Fibroblast of lung (primary cell): Measurements from ENCODE around the gene KHK. TPM values are rescaled to one million over a fixed set of nuclear protein-coding genes. Genes with fewer than 3 reads are reported as not detected.

Experiments
- DNase-seq, 2 donors: peaks; one replicate each; pipeline versions ENCODE4 v3.0.0 to v3.0.0-alpha.2; 2010; ENCODE audit warnings: low read depth in 2 of 2
- H2AFZ ChIP-seq: 2 replicates; pipeline ENCODE4 v1.5.1; 2012; ENCODE audit warnings: low read length, control low read depth, inconsistent platforms
- H3K27ac ChIP-seq: 2 replicates; pipeline ENCODE4 v1.5.1; 2011; ENCODE audit warnings: low read length, control low read depth; ENCODE audit not compliant: insufficient read depth
- H3K27me3 ChIP-seq: 2 replicates; pipeline ENCODE4 v1.5.1; 2011; ENCODE audit warnings: mild to moderate bottlenecking, low read length; ENCODE audit not compliant: control insufficient read depth, insufficient read depth
- H3K36me3 ChIP-seq: 2 replicates; pipeline ENCODE4 v1.5.1; 2011; ENCODE audit warnings: low read length; ENCODE audit not compliant: control insufficient read depth, insufficient read depth
- H3K4me1 ChIP-seq: 2 replicates; pipeline ENCODE4 v1.5.1; 2011; ENCODE audit warnings: low read length; ENCODE audit not compliant: control insufficient read depth, insufficient read depth; ENCODE audit errors: extremely low read depth
- H3K4me2 ChIP-seq: 2 replicates; pipeline ENCODE4 v1.5.1; 2011; ENCODE audit warnings: low read length, control low read depth; ENCODE audit not compliant: insufficient read depth; ENCODE audit errors: extremely low read depth
- H3K4me3 ChIP-seq, 4 experiments: fragments of 200-600 bp in 1 of 4; sonication (generic) in 1 of 4; replicated peaks in 1 of 4; 2 replicates each; pipeline ENCODE4 v1.5.1; 2011 to 2016; ENCODE audit warnings: low read length in 4 of 4, low read depth in 3 of 4, mild to moderate bottlenecking in 3 of 4, control low read depth in 2 of 4, inconsistent platforms in 1 of 4, mixed read lengths in 1 of 4; ENCODE audit not compliant: insufficient read depth in 1 of 4; ENCODE audit errors: control extremely low read depth in 1 of 4
- H3K79me2 ChIP-seq: 2 replicates; pipeline ENCODE4 v1.5.1; 2012; ENCODE audit warnings: mild to moderate bottlenecking, low read length, inconsistent platforms; ENCODE audit not compliant: control insufficient read depth, insufficient read depth
- H3K9ac ChIP-seq: 2 replicates; pipeline ENCODE4 v1.5.1; 2011; ENCODE audit warnings: mild to moderate bottlenecking, low read length, control low read depth; ENCODE audit not compliant: insufficient read depth
- H3K9me3 ChIP-seq: 2 replicates; pipeline ENCODE4 v1.5.1; 2012; ENCODE audit warnings: low read depth, low read length; ENCODE audit not compliant: control insufficient read depth, insufficient read depth
- H4K20me1 ChIP-seq: 2 replicates; pipeline ENCODE4 v1.5.1; 2011; ENCODE audit warnings: low read length; ENCODE audit not compliant: control insufficient read depth, insufficient read depth; ENCODE audit errors: extremely low read depth
- CTCF ChIP-seq, 2 donors: IDR thresholded peaks in 1 of 2; conservative IDR thresholded peaks in 1 of 2; 1 replicate in 1 of 2; 2 replicates in 1 of 2; pipeline ENCODE4 v1.5.1; 2011 to 2012; ENCODE audit warnings: low read length in 2 of 2, control low read depth in 1 of 2, inconsistent platforms in 1 of 2, low read depth in 1 of 2, mild to moderate bottlenecking in 1 of 2
- EZH2 ChIP-seq: IDR thresholded peaks from 2 replicates; pipeline ENCODE4 v1.5.1; 2012; ENCODE audit warnings: low read length, control low read depth, mild to moderate bottlenecking; ENCODE audit errors: missing control alignments
- polyA plus RNA-seq, 2 donors: library from polyadenylated mRNA; depleted of rRNA in 1 of 2; stranded (reverse) in 1 of 2; unstranded in 1 of 2; fragments of >200 nt; gene quantifications; 2 replicates each; pipeline ENCODE4 v1.2.1, GENCODE V29; 2011 to 2012; ENCODE audit warnings: missing spikeins in 1 of 2
- total RNA-seq: library from RNA; depleted of rRNA; stranded (reverse); fragments of >200 nt; gene quantifications from 2 replicates; pipeline ENCODE4 v1.2.1, GENCODE V29; 2014

The KHK gene
- total and polyA plus RNA-seq, 2 donors (not counting 1 experiment from before 2014, with no cell fraction given) = 0.17 to 1.3 TPM

- Histone ChIP-seq H3K9me3 (no peaks in the 10 kb centered on the region), H3K4me2 (no peak overlapping the region), H4K20me1 (no peaks in the 10 kb centered on the region), H3K27me3 (no peaks in the 10 kb centered on the region), H3K9ac (no peak overlapping the region), H3K79me2 (no peaks in the 10 kb centered on the region), H3K27ac (no peak overlapping the region), H3K4me1 (peaks cover 4% of the 10 kb centered on the region), H2AFZ (no peak overlapping the region), H3K36me3 (peaks cover 12% of the 10 kb centered on the region), H3K4me3 (no peak overlapping the region)
- TF ChIP-seq EZH2 (no peak), CTCF (conservative IDR thresholded peaks at IDR 0.05 in 1 of 2, IDR thresholded peaks at IDR 0.05 in 1 of 2; ENCODE audit: low read depth in 1 of 2, low read length in 2 of 2) (no peak)
- DNase-seq = no peak
Measured at GRCh38 chr2:27053776-27054175, 32.8 kb upstream of the KHK start.

- Histone ChIP-seq H3K79me2 (no peaks in the 10 kb centered on the region), H3K27ac (no peak overlapping the region), H2AFZ (no peak overlapping the region), H3K9me3 (no peaks in the 10 kb centered on the region), H3K27me3 (no peaks in the 10 kb centered on the region), H3K9ac (no peak overlapping the region), H4K20me1 (no peaks in the 10 kb centered on the region), H3K36me3 (peaks cover 13% of the 10 kb centered on the region), H3K4me2 (no peak overlapping the region), H3K4me3 (no peak overlapping the region), H3K4me1 (no peaks in the 10 kb centered on the region)
- no peak for DNase-seq
- TF ChIP-seq EZH2 (no peak), CTCF (conservative IDR thresholded peaks at IDR 0.05 in 1 of 2, IDR thresholded peaks at IDR 0.05 in 1 of 2; ENCODE audit: low read depth in 1 of 2, low read length in 2 of 2) (no peak)
Measured at GRCh38 chr2:27054721-27055120, 31.9 kb upstream of the KHK start.

GRCh38 chr2:27057184-27057583 lies 29.4 kb upstream of the KHK start:
- Histone ChIP-seq H3K36me3 (peaks cover 14% of the 10 kb centered on the region), H2AFZ (no peak overlapping the region), H3K4me1 (no peaks in the 10 kb centered on the region), H3K27ac (no peak overlapping the region), H3K9ac (no peak overlapping the region), H3K79me2 (no peaks in the 10 kb centered on the region), H3K4me3 (no peak overlapping the region), H3K9me3 (no peaks in the 10 kb centered on the region), H4K20me1 (no peaks in the 10 kb centered on the region), H3K4me2 (no peak overlapping the region), H3K27me3 (no peaks in the 10 kb centered on the region)
- no peak for TF ChIP-seq CTCF (conservative IDR thresholded peaks at IDR 0.05 in 1 of 2, IDR thresholded peaks at IDR 0.05 in 1 of 2; ENCODE audit: low read depth in 1 of 2, low read length in 2 of 2)
- DNase-seq = no peak
